A549 (cell line): ENCODE results near the gene TMEM40.

Experiments used
- BHLHE40 ChIP-seq: IDR thresholded peaks from 2 replicates; pipeline ENCODE4 v1.6.1; 2012; ENCODE audit warnings: low read depth, low read length, inconsistent platforms
- CEBPB ChIP-seq, 2 experiments: fragments of >200 bp in 1 of 2; sonication (Bioruptor Twin) in 1 of 2; formaldehyde crosslinking in 1 of 2; IDR thresholded peaks; 2 replicates each; pipeline ENCODE4 v1.6.1; 2012 to 2016
- CTCF ChIP-seq: fragments of >200 bp; sonication (Bioruptor Twin); formaldehyde crosslinking; IDR thresholded peaks from 3 replicates; pipeline ENCODE4 v1.5.1; 2016
- NPAS2 ChIP-seq: fragments of 250-450 bp; sonication (Bioruptor Pico); IDR thresholded peaks from 2 replicates; pipeline ENCODE4 v1.8.0; 2022; ENCODE audit warnings: mild to moderate bottlenecking, moderate library complexity, borderline replicate concordance
- RARB ChIP-seq: fragments of 250-450 bp; sonication (Bioruptor Pico); IDR thresholded peaks from 2 replicates; pipeline ENCODE4 v1.8.0; 2021; ENCODE audit warnings: mild to moderate bottlenecking, moderate library complexity

GRCh38 chr3:12759097-12759679 lies at the start of gene TMEM40:
- TF ChIP-seq RARB (CRISPR knock-in tag) = no peak
- TF ChIP-seq NPAS2 = no peak
- TF ChIP-seq CTCF = no peak
- TF ChIP-seq CEBPB (IDR thresholded peaks at IDR 0.05) = no peak
- TF ChIP-seq BHLHE40 = no peak
